Activated CD4-positive, alpha-beta T cell treated with anti-CD3 and anti-CD28 coated beads, Interleukin-2, amount 50 U/mL, for 4 hours (primary cell): ENCODE measurements around the gene CLPX.
"Not testable (repeated sequence)": the region's sequence is repeated elsewhere in the genome, so short reads cannot be mapped to it uniquely, and the experiment has no call there.

ENCODE experiments used
- DNase-seq, 2 experiments: peaks; one replicate each; pipeline ENCODE4 v3.0.0-alpha.2; 2020

The CLPX gene

DNA sequence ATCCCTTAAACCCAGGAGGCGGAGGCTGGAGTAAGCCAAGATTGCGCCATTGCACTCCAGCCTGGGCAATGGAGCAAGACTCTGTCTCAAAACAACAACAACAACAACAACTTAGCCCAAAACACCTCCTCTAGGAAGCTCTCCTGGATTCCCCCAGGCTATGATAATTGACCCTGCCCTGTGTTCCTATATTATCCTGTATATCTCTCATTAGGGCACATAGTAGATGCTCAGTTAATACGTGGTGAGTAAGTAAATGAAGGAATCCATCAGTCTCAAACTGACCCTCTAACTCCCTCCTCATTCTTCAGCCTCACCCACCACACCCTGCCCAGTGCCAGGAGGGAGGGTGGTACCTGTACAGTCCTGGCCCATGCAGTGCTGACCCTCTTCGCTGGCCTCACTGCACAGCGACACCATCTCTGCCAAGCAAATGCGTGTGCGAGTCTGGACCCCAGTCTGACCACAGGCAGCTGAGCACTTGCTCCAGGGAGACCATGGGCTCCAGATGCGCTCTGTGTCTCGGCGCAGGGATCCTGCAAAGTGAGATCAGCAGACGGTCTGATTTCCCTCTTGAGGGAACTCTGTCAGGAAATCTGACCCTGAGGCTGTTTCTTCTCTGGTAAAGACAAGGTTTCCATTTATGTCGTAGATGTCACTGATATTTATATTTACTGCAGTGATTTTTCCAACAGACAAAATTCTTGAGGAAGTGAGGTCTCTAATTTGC lies 20.0 kb upstream of the CLPX start:
- DNase-seq, result no peak

DNA sequence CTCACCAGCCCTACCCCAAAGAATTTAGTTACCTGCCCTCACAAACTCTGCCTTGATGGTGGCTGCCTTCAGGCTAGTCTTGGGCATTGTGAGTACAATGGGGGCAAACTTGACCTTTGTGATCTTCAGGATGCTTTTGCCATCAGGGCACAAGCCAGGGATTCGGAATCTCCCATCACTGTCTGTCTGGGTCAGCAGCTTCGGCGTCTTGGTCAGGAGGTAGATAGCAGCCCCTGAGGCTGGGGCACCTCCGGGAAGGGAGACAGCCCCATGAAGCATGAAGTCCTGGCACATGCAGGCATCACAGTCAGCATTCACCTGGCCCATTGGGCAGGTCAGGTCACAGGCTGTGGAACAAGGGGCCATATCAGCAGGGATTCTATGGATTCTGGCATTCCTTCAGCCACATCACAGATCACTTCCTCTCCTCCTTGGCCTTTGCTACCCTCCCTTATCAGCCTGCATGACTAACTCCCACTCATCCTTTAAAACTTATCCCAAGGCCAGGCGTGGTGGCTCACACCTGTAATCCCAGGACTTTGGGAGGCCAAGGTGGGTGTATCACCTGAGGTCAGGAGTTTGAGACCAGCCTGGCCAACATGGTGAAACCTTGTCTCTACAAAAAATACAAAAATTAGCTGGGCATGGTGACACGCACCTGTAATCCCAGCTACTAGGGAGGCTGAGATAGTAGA lies 19.2 kb upstream of the CLPX start:
- DNase-seq, result no peak

DNA sequence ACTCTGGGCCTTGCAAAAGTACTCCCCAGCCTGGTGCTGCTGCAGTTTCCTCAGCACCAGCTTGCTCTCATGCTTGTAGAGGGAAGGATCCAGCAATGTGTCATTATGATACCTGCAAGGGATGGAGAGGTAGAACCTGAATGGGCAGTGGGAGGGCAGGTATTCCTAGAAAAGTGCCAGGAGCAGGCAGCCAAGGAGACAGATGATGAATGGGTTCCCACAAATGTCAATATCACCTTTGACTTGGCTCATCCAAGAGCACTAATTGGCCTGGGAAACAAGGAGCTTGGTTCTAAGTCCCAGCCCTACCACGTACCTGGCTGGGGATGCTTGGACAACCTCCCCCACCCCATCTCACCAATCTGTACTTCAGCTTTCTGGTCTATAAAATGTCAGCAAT lies 16.8 kb upstream of the CLPX start:
- DNase-seq, result no peak

DNA sequence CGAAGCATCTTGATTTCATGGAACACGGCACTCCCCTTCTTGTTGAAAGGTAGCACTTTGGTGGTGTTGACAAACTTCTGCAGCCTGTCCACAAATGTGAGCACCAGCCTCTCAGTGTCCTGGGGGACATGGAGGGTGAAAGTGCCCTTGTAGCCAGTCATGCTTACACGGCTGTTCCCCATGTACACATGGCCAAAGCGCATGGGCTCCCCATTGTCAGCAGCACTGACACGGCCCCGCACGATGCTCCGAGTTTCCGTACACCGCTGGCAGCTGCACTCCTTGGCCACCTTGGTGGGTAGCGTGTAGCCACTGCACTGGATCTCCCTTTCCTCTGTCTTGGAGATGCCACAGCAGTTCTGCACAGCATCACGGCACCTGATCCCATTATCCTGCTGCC lies 13.4 kb upstream of the CLPX start:
- no peak for DNase-seq

DNA sequence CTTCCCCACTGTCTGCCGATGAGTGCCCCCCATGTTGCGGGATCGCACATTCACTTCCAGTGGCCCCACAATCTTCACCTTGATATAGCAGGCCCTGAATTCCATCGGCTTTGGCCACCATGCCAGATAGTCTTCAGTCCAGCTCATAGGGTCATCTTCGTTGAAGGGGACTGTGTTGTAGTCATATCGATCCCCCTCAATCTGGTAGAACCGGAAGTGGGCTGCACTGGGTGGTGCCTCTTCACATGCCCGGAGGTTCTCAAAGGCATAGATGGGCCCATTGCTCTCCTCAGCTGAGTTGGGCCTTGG lies 12.1 kb upstream of the CLPX start:
- DNase-seq, result no peak

DNA sequence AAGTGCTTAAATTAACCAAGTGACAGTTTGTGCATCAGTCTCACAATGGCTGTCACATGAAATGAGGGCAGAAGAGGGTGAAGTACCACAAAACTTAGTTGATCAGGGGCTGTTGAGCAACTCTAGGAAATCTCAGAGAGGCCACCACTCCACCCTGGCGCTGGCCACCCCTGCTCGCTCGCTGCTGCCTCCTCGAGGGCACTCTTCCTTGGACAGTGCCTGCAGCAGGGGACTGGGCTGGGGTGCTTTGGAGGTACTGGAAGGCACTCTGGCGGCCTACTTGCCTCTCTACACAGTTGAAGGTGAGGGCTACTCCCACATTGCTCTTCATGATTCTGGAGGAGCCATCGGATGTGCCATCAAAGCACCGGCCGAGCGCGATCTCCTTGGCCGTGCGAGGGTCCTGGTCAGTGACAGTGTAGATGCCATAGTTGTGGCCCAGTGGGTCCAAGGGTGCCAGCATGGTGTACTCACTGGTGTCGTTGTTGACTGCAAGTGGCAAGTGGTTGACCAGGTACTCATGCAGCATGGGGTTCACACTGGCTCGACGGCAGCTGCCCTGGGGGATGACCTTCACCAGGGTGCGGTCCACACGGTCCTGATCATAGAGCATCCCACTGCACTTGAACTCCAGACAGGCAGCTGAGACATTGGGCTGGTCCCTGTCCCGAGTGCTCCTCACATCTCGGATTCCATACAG lies 11.6 kb upstream of the CLPX start:
- no peak for DNase-seq

DNA sequence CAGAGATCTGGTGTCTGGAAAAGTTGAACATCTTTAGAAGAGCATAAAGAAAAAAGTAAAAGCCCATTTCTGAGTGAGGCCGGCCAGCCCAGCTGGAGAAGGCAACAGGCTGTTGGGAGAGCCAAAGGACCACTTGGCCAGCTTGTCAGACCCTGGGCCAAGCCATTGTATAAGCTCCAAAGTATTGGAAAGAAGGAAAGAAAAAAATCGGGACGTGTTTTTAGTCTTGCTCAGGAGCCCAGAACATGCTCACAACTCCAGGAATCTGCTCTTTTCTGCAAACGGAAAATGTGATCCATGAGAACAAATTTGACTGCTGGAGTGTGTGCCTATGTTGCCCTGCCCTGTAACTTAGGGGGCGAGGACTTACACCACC lies 10.4 kb upstream of the CLPX start:
- DNase-seq, result no peak

DNA sequence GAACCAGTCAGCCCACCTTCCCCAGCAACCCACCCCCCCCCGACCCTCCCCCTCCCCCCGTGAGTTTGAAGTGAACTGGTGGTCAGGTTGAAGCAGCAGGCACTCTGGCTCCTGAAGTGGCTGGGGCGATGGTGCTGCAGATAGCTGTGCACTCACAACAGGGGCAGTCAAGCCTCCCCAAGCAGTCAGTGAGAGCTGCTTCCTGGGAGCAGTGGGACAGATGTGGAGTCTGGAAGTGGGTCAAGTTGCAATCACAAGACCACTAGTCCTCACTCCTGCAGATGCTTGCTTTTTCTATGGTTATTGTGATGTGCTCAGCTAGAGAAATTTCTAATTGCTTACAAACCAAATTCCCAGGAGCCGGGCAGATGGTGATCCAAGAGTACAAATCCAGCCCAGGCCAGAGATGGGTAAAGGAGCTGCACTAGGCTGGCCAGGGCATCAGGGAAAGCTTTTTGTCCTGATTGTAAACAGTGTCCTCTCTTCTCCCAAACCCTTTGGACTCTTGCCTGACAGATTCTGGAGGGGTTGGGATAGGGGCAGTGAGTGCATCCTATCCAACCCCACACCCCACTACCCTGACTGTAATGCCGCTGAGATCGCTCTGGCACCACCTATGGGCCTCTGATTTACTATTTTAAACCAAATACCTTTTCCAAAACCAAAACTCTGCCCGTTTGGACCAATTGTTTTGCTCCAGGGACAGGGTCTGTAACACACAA lies 9.8 kb upstream of the CLPX start:
- DNase-seq, result no peak

DNA sequence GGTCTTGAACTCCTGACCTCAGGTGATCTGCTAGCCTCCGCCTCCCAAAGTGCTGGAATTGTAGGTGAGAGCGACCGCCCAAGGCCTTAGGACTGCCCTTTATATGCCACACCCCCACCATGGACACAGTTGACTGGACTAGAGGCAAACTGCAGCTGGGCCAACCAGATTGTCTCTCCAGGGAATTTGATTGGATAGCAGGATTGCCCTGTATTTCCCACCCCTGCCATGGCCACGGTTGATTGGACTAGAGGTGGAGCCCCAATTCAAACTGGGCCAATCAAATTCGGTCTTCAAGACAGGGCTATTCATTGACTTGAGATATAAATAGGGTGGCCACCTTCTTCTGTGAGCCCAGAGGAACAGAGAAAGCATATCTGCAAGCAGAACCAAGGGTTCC lies 6.9 kb upstream of the CLPX start:
- no peak for DNase-seq

DNA sequence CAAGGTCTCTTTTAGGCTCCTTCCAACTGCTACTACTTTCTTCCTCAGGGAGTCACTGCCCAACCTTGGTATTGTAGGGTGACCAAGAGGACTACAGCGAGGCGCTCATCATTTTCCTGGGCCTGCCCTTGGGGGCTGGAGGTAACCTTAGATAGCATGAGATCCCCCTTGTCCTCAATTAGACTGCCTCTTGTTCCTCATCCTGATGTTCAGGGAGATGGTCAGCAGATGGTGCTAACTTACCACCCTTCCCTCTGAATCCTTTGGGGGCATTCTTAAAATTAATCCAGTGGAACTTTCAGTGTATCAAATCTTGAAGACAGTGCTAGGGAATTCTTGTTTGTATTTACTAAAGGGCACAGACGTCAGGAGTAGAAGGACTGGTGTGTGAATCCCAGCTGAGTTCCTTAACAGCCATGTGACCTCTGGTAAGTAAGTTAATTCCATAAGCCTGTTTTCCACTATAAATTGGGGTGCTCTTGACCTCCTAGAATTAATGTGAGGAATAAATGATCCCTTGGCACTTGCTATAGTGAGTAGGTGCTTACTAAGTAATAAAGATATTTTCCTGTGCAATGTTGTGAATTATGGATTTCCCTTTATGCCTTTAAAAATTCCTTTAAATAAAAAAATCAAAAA lies 4.1 kb upstream of the CLPX start:
- DNase-seq, result no peak

DNA sequence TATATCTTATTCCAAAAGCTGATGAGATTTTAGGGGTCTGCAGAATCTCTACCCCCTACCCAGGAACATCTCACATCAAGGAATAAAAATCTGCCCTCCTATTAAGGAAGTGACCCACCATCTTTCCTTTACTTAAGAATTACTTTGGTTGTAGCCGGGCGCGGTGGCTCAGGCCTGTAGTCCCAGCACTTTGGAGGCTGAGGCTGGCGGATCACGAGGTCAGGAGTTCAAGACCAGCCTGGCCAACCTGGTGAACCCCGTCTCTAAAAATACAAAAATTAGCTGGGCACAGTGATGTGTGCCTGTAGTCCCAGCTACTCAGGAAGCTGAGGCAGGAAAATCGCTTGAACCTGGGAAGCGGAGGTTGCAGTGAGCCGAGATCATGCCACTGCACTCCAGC lies 3.3 kb upstream of the CLPX start:
- DNase-seq, result not testable (repeated sequence)

DNA sequence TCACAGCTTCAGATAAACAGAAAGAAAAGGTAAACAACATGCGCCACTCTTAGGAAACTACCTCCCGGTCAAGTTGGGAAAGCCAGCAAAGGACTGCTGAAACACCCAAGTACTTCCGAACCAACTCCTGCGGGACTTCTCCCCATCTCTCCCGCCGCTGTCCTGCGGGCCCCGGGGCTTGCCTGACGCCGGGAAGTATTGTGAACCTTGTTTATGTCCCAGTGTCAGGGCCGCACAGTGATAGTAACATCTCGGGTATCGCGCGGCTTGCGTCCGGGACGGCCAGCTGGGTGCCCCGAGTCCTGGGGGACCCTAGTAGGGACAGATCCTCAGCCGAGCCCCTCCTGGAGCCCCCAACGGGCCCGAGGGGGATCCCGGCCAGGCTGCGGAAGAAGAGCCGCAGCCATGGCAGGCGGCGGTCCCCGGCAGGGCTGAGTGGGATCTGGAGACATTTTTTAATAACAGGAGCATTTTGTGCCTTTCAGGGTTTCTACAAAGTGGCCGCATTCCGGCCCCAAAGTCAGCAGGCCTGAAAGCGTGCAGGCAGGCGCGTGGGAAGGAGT lies 756 bp downstream of the CLPX start:
- peak; percentile 8 to 9 for DNase-seq

DNA sequence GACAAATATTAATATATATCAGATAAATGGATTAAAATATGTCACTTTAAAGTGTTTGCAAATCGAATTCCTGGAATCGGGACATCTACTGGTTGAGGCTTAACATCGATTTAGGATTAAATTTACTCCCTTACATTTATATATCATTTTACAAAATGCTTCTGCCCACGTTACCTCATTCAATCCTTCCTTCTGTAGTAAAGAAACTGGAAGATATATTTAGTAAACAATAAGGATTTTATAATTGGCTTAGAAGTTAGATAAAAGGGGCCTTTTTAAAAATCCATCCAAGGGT lies 1.3 kb downstream of the CLPX start:
- DNase-seq, result no peak

DNA sequence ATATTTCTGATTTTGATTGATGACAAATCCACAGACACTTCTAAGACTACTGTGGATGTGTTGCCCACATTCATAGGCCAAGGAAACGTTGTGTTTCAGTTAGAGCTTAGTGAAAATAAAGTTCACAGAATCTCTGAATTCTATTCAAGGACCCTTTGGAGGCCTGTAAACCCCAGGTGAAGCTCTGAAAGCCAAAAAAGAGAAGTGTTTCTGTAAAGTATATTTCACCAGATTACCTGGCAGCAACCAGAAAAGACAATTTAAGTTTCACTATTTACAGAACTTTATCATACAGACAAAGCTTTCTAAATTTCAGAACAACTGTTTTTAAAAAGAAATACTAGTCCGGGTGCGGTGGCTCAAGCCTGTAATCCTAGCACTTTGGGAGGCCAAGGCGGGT lies 2.6 kb downstream of the CLPX start:
- DNase-seq, result no peak

DNA sequence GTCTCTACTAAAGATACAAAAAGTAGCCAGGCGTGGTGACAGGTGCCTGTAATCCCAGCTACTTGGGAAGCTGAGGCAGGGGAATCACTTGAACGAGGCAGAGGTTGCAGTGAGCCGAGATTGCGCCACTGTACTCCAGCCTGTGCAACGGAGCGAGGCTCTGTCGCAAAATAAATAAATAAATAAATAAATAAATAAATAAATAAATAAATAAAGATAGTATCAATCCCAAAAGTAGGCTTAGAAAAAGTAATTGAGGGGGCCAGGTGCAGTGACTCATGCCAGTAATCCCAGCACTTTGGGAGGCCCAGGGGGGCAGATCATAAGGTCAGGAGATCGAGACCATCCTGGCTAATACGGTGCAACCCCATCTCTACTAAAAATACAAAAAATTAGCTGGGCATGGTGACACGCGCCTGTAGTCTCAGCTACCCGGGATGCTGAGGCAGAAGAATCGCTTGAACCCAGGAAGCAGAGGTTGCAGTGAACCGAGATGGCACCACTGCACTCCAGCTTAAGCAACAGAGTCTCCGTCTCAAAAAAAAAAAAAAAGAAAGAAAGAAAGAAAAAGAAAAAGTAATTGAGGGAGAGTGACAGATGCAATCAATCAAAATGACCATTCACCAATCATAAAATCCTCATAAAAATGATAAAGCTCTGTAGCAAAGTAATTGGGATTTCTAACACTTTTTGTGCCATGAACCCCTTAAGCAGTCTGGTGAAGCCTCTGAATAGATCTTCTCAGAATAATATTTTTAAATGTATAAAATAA lies 3.4 kb downstream of the CLPX start:
- not testable (repeated sequence) for DNase-seq

DNA sequence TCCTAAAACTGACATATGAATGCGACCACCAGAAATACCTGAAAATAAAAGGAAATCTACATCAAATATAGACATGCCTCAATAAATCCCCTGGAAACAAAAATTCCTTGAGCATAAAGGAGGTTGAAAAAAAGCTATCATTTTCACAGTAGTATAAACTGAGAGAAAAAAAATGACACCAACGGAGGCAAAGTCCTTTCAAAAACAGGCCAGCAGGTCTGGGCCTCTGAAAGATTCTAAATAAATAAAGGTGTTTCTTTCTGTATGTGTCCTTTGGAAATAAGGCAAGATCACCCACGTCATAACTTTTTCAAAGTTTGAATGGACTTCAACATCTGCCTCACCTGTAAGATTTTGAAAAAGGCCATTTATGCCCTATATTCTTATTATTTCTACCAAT lies 5.0 kb downstream of the CLPX start:
- DNase-seq, result no peak

DNA sequence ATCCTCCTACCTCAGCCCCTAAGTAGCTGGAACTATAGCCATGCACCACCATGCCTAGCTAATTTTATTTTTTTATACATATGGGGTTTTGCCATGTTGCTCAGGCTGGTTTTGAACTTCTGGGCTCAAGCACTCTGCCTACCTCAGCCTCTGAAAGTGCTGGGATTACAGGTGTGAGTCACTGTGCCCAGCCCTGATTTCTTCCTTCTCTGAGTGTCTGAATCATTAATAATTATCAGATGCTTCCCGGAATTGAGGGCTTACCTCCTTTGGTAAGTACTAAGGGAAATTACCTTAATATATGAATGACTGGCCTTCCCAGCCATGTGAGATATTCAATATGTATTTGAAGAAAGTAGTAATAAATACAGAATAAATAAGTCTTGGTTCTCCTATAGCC lies 7.2 kb downstream of the CLPX start:
- DNase-seq, result no peak

DNA sequence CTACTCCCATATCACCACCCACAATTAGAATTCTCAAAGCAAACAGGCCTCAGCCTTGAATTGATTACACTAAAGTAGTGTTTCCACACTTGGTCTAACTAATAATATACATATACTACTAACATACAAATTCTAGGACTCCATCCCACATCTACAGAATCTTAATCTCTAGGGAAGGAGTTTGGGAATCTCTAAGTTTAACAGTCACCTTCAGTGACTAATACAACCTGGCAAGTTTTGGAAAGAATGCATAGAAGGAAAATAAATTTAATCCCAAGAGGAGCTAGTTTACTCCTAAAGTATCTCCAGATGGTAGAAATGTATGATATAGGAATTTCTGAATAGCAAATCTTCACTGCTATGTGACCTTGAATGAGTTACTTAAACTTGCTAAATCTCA lies 9.1 kb downstream of the CLPX start:
- no peak for DNase-seq

DNA sequence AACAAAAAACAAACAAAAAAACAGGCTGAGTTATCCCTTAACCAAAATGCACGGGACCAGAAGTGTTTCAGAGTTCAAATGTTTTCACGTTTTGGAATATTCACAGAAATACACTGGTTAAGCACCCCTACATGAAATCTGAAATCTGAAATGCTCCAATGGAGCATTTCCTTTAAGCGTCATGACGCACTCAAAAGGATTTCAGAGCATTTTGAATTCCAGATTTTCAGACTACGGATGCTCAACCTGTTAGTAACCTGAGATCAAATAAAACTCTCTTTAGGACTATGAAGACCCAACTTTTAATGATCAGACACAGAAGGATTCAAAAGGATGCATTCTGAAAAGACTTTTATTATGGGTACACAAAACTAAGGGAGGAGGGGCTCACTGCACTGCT lies 9.6 kb downstream of the CLPX start:
- no peak for DNase-seq

DNA sequence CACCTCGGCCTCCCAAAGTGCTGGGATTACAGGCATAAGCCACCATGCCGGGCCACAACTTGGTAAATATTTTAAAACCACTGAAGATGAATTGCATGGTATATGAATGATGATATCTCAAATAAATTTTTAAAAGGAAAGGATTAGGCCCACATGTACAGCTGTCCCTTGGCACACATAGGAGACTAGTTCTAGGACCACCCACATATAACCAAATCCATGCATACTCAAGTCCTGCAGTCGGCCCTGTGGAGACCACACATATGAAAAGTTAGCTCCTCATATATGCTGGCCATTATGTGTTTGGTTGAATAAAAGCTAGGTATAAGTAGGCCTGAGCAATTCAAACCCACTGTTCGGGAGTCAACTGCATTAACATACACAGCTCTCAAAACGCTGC lies 10.6 kb downstream of the CLPX start:
- DNase-seq, result no peak

DNA sequence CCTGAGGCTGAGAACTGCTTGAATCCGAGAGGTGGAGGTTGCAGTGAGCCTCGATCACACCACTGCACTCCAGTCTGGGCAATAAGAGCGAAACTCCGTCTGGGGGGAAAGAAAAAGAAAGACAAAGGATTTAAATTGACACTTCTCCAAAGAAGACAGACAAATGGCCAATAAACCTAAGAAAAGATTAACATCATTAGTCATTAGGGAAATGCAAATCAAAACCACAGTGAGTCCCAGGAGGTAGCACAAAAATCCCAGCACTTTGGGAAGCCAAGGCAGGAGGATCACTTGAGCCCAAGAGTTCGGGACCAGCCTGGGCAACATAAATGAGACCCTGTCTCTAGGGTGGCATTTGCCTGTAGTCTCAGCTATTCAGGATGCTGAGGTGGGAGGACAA lies 12.6 kb downstream of the CLPX start:
- no peak for DNase-seq

DNA sequence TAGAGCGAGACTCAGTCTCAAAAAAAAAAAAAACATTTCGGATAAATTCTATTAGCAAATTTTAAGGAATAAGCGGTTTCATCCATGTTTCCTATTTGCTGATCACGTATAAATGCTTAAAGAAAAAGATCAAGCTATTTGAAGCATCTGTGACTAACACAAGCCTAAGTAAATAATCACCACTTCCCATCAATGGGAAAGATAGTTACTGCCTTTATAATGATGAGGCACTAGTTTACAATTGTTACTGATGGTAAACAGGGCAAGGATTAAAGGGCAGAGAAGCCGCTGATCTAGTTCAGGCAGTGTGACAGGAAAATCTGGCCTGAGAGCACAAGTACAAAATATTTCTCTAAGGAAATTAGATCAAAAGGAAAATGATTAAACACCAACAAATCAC lies 13.7 kb downstream of the CLPX start:
- DNase-seq, result no peak
